CD14-positive monocyte (primary cell): ENCODE results near the gene GRM8. TPM values are rescaled to one million over a fixed set of nuclear protein-coding genes. Genes with fewer than 3 reads are reported as not detected.

Experiments used
- DNase-seq, 3 donors: peaks; one replicate each; pipeline ENCODE4 v3.0.0-alpha.2; 2011 to 2022
- H2AFZ ChIP-seq: 2 replicates; pipeline ENCODE4 v1.6.0; 2012; ENCODE audit warnings: mild to moderate bottlenecking, low read depth, low read length, inconsistent platforms; ENCODE audit not compliant: insufficient read depth, poor library complexity, severe bottlenecking
- H3K27ac ChIP-seq, 2 donors: 1 replicate in 1 of 2; 2 replicates in 1 of 2; pipeline ENCODE4 v1.5.1; 2012 to 2013; ENCODE audit warnings: low read length in 2 of 2, control low read depth in 1 of 2, inconsistent platforms in 1 of 2, low read depth in 1 of 2, mild to moderate bottlenecking in 1 of 2
- H3K27me3 ChIP-seq, 2 donors: one replicate each; pipeline versions ENCODE4 v1.6.0 to v1.6.1; 2011 to 2013; ENCODE audit warnings: low read length in 2 of 2; ENCODE audit not compliant: control insufficient read depth in 2 of 2, insufficient read depth in 2 of 2
- H3K36me3 ChIP-seq, 2 donors: replicated peaks in 1 of 2; 1 replicate in 1 of 2; 2 replicates in 1 of 2; pipeline versions ENCODE4 v1.5.1 to v1.6.1; 2012 to 2013; ENCODE audit warnings: low read length in 2 of 2, control low read depth in 1 of 2, inconsistent platforms in 1 of 2, mild to moderate bottlenecking in 1 of 2; ENCODE audit not compliant: insufficient read depth in 2 of 2, control insufficient read depth in 1 of 2
- H3K4me1 ChIP-seq, 2 donors: 1 replicate in 1 of 2; 2 replicates in 1 of 2; pipeline versions ENCODE4 v1.5.1 to v1.6.1; 2012 to 2013; ENCODE audit warnings: low read length in 2 of 2, control low read depth in 1 of 2, inconsistent platforms in 1 of 2, mild to moderate bottlenecking in 1 of 2, moderate library complexity in 1 of 2; ENCODE audit not compliant: insufficient read depth in 2 of 2, control insufficient read depth in 1 of 2
- H3K4me2 ChIP-seq: replicated peaks from 2 replicates; pipeline ENCODE3; 2012; ENCODE audit warnings: low read length, moderate library complexity, mild to moderate bottlenecking; ENCODE audit not compliant: poor library complexity, severe bottlenecking; ENCODE audit errors: extremely low read depth
- H3K4me3 ChIP-seq, 3 experiments: fragments of 200-600 bp in 1 of 3; sonication (generic) in 1 of 3; replicated peaks in 1 of 3; 1 replicate in 2 of 3; 2 replicates in 1 of 3; pipeline ENCODE4 v1.5.1; 2011 to 2013; ENCODE audit warnings: low read length in 3 of 3, mild to moderate bottlenecking in 3 of 3, control low read depth in 2 of 3, low read depth in 2 of 3, inconsistent platforms in 1 of 3, moderate library complexity in 1 of 3
- H3K79me2 ChIP-seq: 2 replicates; pipeline ENCODE4 v1.6.0; 2012; ENCODE audit warnings: mild to moderate bottlenecking, control low read depth, inconsistent platforms, low read length, moderate library complexity; ENCODE audit not compliant: insufficient read depth
- H3K9ac ChIP-seq: 2 replicates; pipeline ENCODE4 v1.6.0; 2017; ENCODE audit warnings: low read length, mild to moderate bottlenecking; ENCODE audit not compliant: insufficient read depth, poor library complexity, severe bottlenecking
- H3K9me3 ChIP-seq, 2 donors: replicated peaks in 1 of 2; 1 replicate in 1 of 2; 2 replicates in 1 of 2; pipeline versions ENCODE4 v1.5.1 to v1.6.1; 2012 to 2013; ENCODE audit warnings: low read length in 2 of 2, control low read depth in 1 of 2; ENCODE audit not compliant: control insufficient read depth in 1 of 2, insufficient read depth in 1 of 2
- H4K20me1 ChIP-seq: 2 replicates; pipeline ENCODE4 v1.6.0; 2012; ENCODE audit warnings: mild to moderate bottlenecking, low read length, control low read depth, moderate library complexity; ENCODE audit not compliant: insufficient read depth
- H3K27ac Mint-ChIP-seq, 7 donors: one replicate each; pipeline ENCODE4 v1.8.0; 2020; ENCODE audit warnings: mild to moderate bottlenecking in 7 of 7, mixed read lengths in 7 of 7, moderate library complexity in 6 of 7, inconsistent platforms in 2 of 7
- H3K27me3 Mint-ChIP-seq, 3 donors: one replicate each; pipeline ENCODE4 v1.8.0; 2021 to 2022; ENCODE audit warnings: low read depth in 3 of 3, mild to moderate bottlenecking in 3 of 3, mixed read lengths in 3 of 3, moderate library complexity in 3 of 3, inconsistent platforms in 1 of 3
- H3K36me3 Mint-ChIP-seq, 2 donors: one replicate each; pipeline ENCODE4 v1.8.0; 2020; ENCODE audit warnings: mixed read lengths in 2 of 2, inconsistent platforms in 1 of 2, mild to moderate bottlenecking in 1 of 2
- H3K4me1 Mint-ChIP-seq: one replicate; pipeline ENCODE4 v1.8.0; 2020; ENCODE audit warnings: mild to moderate bottlenecking, mixed read lengths
- H3K4me3 Mint-ChIP-seq, 2 donors: one replicate each; pipeline ENCODE4 v1.8.0; 2020; ENCODE audit warnings: mild to moderate bottlenecking in 2 of 2, mixed read lengths in 2 of 2, moderate library complexity in 1 of 2
- H3K9me3 Mint-ChIP-seq, 7 donors: one replicate each; pipeline ENCODE4 v1.8.0; 2020 to 2022; ENCODE audit warnings: mixed read lengths in 7 of 7, mild to moderate bottlenecking in 6 of 7, moderate library complexity in 6 of 7, inconsistent platforms in 2 of 7
- WGBS: methylation state at CpG from one replicate; pipeline ENCODE4 v1.1.5; 2013; ENCODE audit warnings: missing lambda C conversion rate; ENCODE audit not compliant: insufficient coverage; 5-methylcytosine and 5-hydroxymethylcytosine counted together
- intact Hi-C, 2 donors: fragments of 100-400 bp; cut with micrococcal nuclease; formaldehyde crosslinking; loops; one replicate each; pipeline versions ENCODE4 v1.15.0 to v1.15.1; 2023
- polyA minus RNA-seq: library from RNA; depleted of rRNA, polyadenylated mRNA; stranded (reverse); fragments of >200 nt; gene quantifications from 2 replicates; pipeline ENCODE4 v1.2.3, GENCODE V29; 2012
- polyA plus RNA-seq, 3 donors: library from polyadenylated mRNA; depleted of rRNA in 1 of 3; unstranded in 2 of 3; stranded (reverse) in 1 of 3; fragments of 300-500 nt in 2 of 3; fragments of >200 nt in 1 of 3; fragmentation: Illumina TruSeq in 2 of 3; gene quantifications; 1 replicate in 2 of 3; 2 replicates in 1 of 3; pipeline ENCODE4 v1.2.3, GENCODE V29; 2012 to 2021
- total RNA-seq, 12 experiments: library from RNA in 1 of 12; stranded (reverse) in 1 of 12; fragments of 120-200 nt in 1 of 12; gene quantifications; one replicate each; pipeline ENCODE4 v1.2.4 and lab custom pipeline; 2013 to 2026; ENCODE audit warnings: mixed read lengths in 6 of 12, inconsistent platforms in 1 of 12
- TF ChIP-seq, protein P1 (sequence below): fragments of 200-600 bp; IDR thresholded peaks from one replicate; pipeline ENCODE4 v1.8.0; 2022; ENCODE audit warnings: antibody characterized with exemption, mild to moderate bottlenecking

Gene GRM8
- not detected for total RNA-seq (2013)
- polyA plus RNA-seq = not detected
- not detected in 2 replicates for polyA minus RNA-seq
- 0 to 2.4 (median 0.08) reads per million in 11 experiments for total RNA-seq (lab: John Stamatoyannopoulos, UW)

- peak within 1 kb of the TSS; percentile 56 to 91 (median 58) for H3K4me3 ChIP-seq
- peak within 1 kb of the TSS; percentile 95 for H2AFZ ChIP-seq
- no peak for DNase-seq
- Mint-ChIP-seq H3K27me3 (peaks cover 63 to 91% (median 73%) of the 10 kb centered on the region in 3 donors), H3K4me3 (peak within 1 kb of the TSS; percentile 90 to 94), H3K4me1 (peaks cover 20% of the 10 kb centered on the region), H3K9me3 (peaks cover 0 to 20% (median 11%) of the 10 kb centered on the region in 7 donors), H3K27ac (no peak within 1 kb of the TSS), H3K36me3 (peaks cover 3 to 7% of the 10 kb centered on the region in 2 donors)
- TF ChIP-seq, protein P1, sequence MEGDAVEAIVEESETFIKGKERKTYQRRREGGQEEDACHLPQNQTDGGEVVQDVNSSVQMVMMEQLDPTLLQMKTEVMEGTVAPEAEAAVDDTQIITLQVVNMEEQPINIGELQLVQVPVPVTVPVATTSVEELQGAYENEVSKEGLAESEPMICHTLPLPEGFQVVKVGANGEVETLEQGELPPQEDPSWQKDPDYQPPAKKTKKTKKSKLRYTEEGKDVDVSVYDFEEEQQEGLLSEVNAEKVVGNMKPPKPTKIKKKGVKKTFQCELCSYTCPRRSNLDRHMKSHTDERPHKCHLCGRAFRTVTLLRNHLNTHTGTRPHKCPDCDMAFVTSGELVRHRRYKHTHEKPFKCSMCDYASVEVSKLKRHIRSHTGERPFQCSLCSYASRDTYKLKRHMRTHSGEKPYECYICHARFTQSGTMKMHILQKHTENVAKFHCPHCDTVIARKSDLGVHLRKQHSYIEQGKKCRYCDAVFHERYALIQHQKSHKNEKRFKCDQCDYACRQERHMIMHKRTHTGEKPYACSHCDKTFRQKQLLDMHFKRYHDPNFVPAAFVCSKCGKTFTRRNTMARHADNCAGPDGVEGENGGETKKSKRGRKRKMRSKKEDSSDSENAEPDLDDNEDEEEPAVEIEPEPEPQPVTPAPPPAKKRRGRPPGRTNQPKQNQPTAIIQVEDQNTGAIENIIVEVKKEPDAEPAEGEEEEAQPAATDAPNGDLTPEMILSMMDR = no peak
- H3K4me2 ChIP-seq = peak within 1 kb of the TSS; percentile 99
- H3K36me3 ChIP-seq = no peaks in the 10 kb centered on the region
- under 1% methylated on average over 50 of the region's 62 CpGs for WGBS
- peaks cover 67 to 95% of the 10 kb centered on the region in 2 donors for H3K27me3 ChIP-seq
- intact Hi-C loops = no loop called here
- H4K20me1 ChIP-seq = no peaks in the 10 kb centered on the region
- peaks cover 5 to 23% of the 10 kb centered on the region in 2 donors for H3K9me3 ChIP-seq
- peak within 1 kb of the TSS; percentile 56 for H3K9ac ChIP-seq
- no peaks in the 10 kb centered on the region for H3K79me2 ChIP-seq
- no peak within 1 kb of the TSS for H3K27ac ChIP-seq
- peaks cover 12 to 22% of the 10 kb centered on the region in 2 donors for H3K4me1 ChIP-seq
Measured at GRCh38 chr7:127252778-127253280, at the start of gene GRM8. Gene GRM8, minus strand, starts transcription at chr7:127252941.

DNA sequence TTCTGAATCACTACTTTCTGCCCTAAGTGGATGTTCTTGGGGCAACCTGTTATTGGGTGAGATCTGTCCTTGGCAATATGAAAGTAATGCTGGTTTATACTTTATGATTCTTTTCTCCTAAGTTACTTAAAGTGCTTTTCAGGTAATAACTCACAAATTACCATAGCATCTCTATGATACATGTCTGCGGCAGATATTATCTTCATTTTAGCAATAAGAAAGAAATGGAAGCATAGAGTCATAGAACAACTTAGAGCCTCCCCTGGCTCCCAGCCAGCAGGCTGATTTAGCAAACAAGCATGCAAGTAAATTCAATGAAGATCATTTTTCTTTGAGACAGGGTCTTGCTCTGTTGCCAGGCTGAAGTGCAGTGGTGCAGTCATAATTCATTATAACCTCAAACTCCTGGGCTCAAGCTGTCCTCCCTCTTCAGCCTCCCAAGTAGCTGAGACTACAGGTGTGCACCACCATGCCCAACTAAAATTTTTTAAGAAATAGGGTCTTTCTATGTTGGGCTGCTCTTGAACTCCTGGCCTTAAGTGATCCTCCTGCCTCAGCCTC lies 38.1 kb upstream of the GRM8 start:
- H3K4me3 ChIP-seq = no peak overlapping the region

More for the DNA sequence above, 38.1 kb upstream of the GRM8 start:
- Histone ChIP-seq H3K27ac (no peak overlapping the region), H2AFZ (no peak overlapping the region), H3K4me1 (no peaks in the 10 kb centered on the region), H3K9me3 (no peaks in the 10 kb centered on the region), H3K4me2 (no peak overlapping the region), H3K36me3 (no peaks in the 10 kb centered on the region), H3K9ac (no peak overlapping the region), H4K20me1 (no peaks in the 10 kb centered on the region), H3K79me2 (no peaks in the 10 kb centered on the region), H3K27me3 (peaks cover 0 to 3% of the 10 kb centered on the region in 2 donors)
- no CpG with 5 or more reads among the region's 1 CpG for WGBS
- H3K4me1 Mint-ChIP-seq = no peaks in the 10 kb centered on the region
- no peaks in the 10 kb centered on the region for H3K36me3 Mint-ChIP-seq
- peaks cover 6 to 8% (median 6%) of the 10 kb centered on the region in 3 donors for H3K27me3 Mint-ChIP-seq
- peaks cover 0 to 3% (median 0%) of the 10 kb centered on the region in 7 donors for H3K9me3 Mint-ChIP-seq
- no peak overlapping the region for H3K4me3 Mint-ChIP-seq
- intact Hi-C loops = no loop called here
- H3K27ac Mint-ChIP-seq = no peak overlapping the region
- DNase-seq = no peak
- TF ChIP-seq, protein P1 = no peak
